Measurements from ENCODE around the gene ZNF605.
"Not testable (repeated sequence)": the region's sequence is repeated elsewhere in the genome, so short reads cannot be mapped to it uniquely, and the experiment has no call there.

- peak; percentile 31 for TF ChIP-seq CTCF (IDR thresholded peaks at IDR 0.05; ENCODE audit: low read depth, low read length)
- not testable (repeated sequence) for TF ChIP-seq MYC (IDR thresholded peaks at IDR 0.05; ENCODE audit: low read depth, low read length); POLR2A (IDR thresholded peaks at IDR 0.05; ENCODE audit: extremely low read depth, insufficient read length)
These were observed 20.8 kb upstream of the ZNF605 start for GRCh38 chr12:132976870-132977269.
